Right renal cortex interstitium (tissue), 3 donors: ENCODE results near the gene EMID1. TPM values are rescaled to one million over a fixed set of nuclear protein-coding genes. Genes with fewer than 3 reads are reported as not detected.

ENCODE experiments used
- DNase-seq, 3 donors: peaks; one replicate each; pipeline ENCODE4 v3.0.0-alpha.2; 2013; ENCODE audit warnings: low read depth in 3 of 3, low spot score in 2 of 3
- polyA plus RNA-seq, 3 donors: library from polyadenylated mRNA; unstranded; fragments of 120-200 nt; gene quantifications; one replicate each; pipeline ENCODE4 v1.2.1, GENCODE V29; 2013; ENCODE audit not compliant: insufficient read length in 3 of 3

The EMID1 gene
- polyA plus RNA-seq, 3 donors = 62.3 to 81.4 (median 62.5) TPM

GRCh38 chr22:29277927-29278326 lies 72.2 kb downstream of the EMID1 start:
- no peak for DNase-seq

- DNase-seq = no peak
These were observed 78.5 kb downstream of the EMID1 start for GRCh38 chr22:29284196-29284595.

GRCh38 chr22:29288837-29289236 lies 83.1 kb downstream of the EMID1 start:
- no peak for DNase-seq

GRCh38 chr22:29290061-29290460 lies 84.4 kb downstream of the EMID1 start:
- no peak for DNase-seq

- no peak for DNase-seq
These were observed 85.5 kb downstream of the EMID1 start for GRCh38 chr22:29291215-29291614.

GRCh38 chr22:29292379-29292778 lies 86.7 kb downstream of the EMID1 start:
- no peak for DNase-seq

GRCh38 chr22:29298641-29299040 lies 92.9 kb downstream of the EMID1 start:
- DNase-seq = no peak

- DNase-seq = no peak
These were observed 93.6 kb downstream of the EMID1 start for GRCh38 chr22:29299136-29299900.

GRCh38 chr22:29300467-29300806 lies 94.7 kb downstream of the EMID1 start:
- DNase-seq = no peak

- DNase-seq = no peak
These were observed 95.3 kb downstream of the EMID1 start for GRCh38 chr22:29300807-29301601.

- no peak for DNase-seq
These were observed 96.2 kb downstream of the EMID1 start for GRCh38 chr22:29301716-29302401.

- no peak for DNase-seq
These were observed 96.6 kb downstream of the EMID1 start for GRCh38 chr22:29302402-29302680.

GRCh38 chr22:29302681-29303465 lies 97.2 kb downstream of the EMID1 start:
- no peak for DNase-seq

- DNase-seq = no peak
These were observed 100.1 kb downstream of the EMID1 start for GRCh38 chr22:29305836-29306174.

- DNase-seq = peak; percentile 45 to 68 (median 55)
These were observed 100.6 kb downstream of the EMID1 start, which contains the start of gene GAS2L1 for GRCh38 chr22:29306175-29306834. Gene GAS2L1 (plus strand): TSS chr22:29306650. CDS start chr22:29308106, 1,456 bp downstream.

- no peak for DNase-seq
These were observed 101.3 kb downstream of the EMID1 start for GRCh38 chr22:29306835-29307595.

- no peak for DNase-seq
These were observed 102.0 kb downstream of the EMID1 start for GRCh38 chr22:29307596-29308147.

GRCh38 chr22:29308148-29308790 lies 102.6 kb downstream of the EMID1 start:
- DNase-seq = no peak

GRCh38 chr22:29308791-29309262 lies 103.1 kb downstream of the EMID1 start:
- DNase-seq = no peak
